MCF 10A (cell line): ENCODE measurements around the gene ECPAS. TPM values are rescaled to one million over a fixed set of nuclear protein-coding genes. Genes with fewer than 3 reads are reported as not detected.

Source experiments
- BruUV-seq: library from RNA; stranded (reverse); fragments of 400-500 nt; replicated peaks from 2 replicates; lab custom pipeline; 2021; lab: Mats Ljungman, UMichigan
- CTCF ChIA-PET: fragments of 300-600 bp; sonication (Branson Sonifier 250); formaldehyde crosslinking; extraction: SDS; loops from one replicate; lab custom pipeline; 2021; ENCODE audit warnings: antibody characterized with exemption, inconsistent platforms; lab: Yijun Ruan, JAX
- POLR2A ChIA-PET: fragments of 300-600, 350-650 bp; sonication (Branson Sonifier 250); formaldehyde crosslinking; extraction: SDS; loops from one replicate; lab custom pipeline; 2020; ENCODE audit warnings: antibody characterized with exemption, inconsistent platforms; lab: Yijun Ruan, JAX
- DNase-seq: peaks from one replicate; pipeline ENCODE4 v3.0.0-alpha.2; 2018; ENCODE audit not compliant: unreplicated experiment
- H3K27ac Mint-ChIP-seq: one replicate; pipeline ENCODE4 v1.8.0; 2022; ENCODE audit warnings: mild to moderate bottlenecking, low read depth, mixed read lengths; ENCODE audit not compliant: unreplicated experiment
- H3K27me3 Mint-ChIP-seq: one replicate; pipeline ENCODE4 v1.8.0; 2022; ENCODE audit warnings: mixed read lengths; ENCODE audit not compliant: insufficient read depth, unreplicated experiment
- H3K36me3 Mint-ChIP-seq: one replicate; pipeline ENCODE4 v1.8.0; 2022; ENCODE audit warnings: mild to moderate bottlenecking, moderate library complexity, mixed read lengths; ENCODE audit not compliant: insufficient read depth, unreplicated experiment
- H3K4me1 Mint-ChIP-seq: one replicate; pipeline ENCODE4 v1.8.0; 2022; ENCODE audit warnings: mixed read lengths; ENCODE audit not compliant: insufficient read depth, unreplicated experiment
- H3K4me3 Mint-ChIP-seq: one replicate; pipeline ENCODE4 v1.8.0; 2022; ENCODE audit warnings: mild to moderate bottlenecking, moderate library complexity, mixed read lengths; ENCODE audit not compliant: unreplicated experiment
- H3K9me3 Mint-ChIP-seq: one replicate; pipeline ENCODE4 v1.8.0; 2022; ENCODE audit warnings: mixed read lengths; ENCODE audit not compliant: unreplicated experiment
- CTCF ChIP-seq: fragments of 200-600 bp; IDR thresholded peaks from one replicate; pipeline ENCODE4 v1.8.0; 2022; ENCODE audit warnings: antibody characterized with exemption, mild to moderate bottlenecking; ENCODE audit not compliant: unreplicated experiment
- intact Hi-C: fragments of 100-400 bp; cut with micrococcal nuclease; formaldehyde crosslinking; loops from 2 replicates; pipeline ENCODE4 v1.14.1; 2022
- total RNA-seq: library from RNA; stranded (reverse); gene quantifications from 2 replicates; pipeline ENCODE4 v1.2.3, GENCODE V29; 2022

The ECPAS gene
- total RNA-seq, 1 experiment from 2014 or later = 152 TPM

GRCh38 chr9:111389406-111389805, 94.8 kb downstream of the ECPAS start:
- no peak for DNase-seq
- intact Hi-C loops = no loop called here
- no peak overlapping the region for H3K27ac Mint-ChIP-seq
- TF ChIP-seq CTCF = no peak
- peaks cover 6% of the 10 kb centered on the region for H3K36me3 Mint-ChIP-seq
- H3K4me1 Mint-ChIP-seq = no peaks in the 10 kb centered on the region
- POLR2A ChIA-PET = no interaction called here
- no peak overlapping the region for H3K4me3 Mint-ChIP-seq
- CTCF ChIA-PET = no interaction called here
- no peaks in the 10 kb centered on the region for H3K9me3 Mint-ChIP-seq
- H3K27me3 Mint-ChIP-seq = no peaks in the 10 kb centered on the region
- BruUV-seq = no TSS peak

- BruUV-seq = no TSS peak
- POLR2A ChIA-PET = no interaction called here
- no peak for DNase-seq
- TF ChIP-seq CTCF = no peak
- Mint-ChIP-seq H3K4me3 (no peak overlapping the region), H3K4me1 (no peaks in the 10 kb centered on the region), H3K27ac (no peak overlapping the region), H3K27me3 (no peaks in the 10 kb centered on the region), H3K9me3 (no peaks in the 10 kb centered on the region), H3K36me3 (no peaks in the 10 kb centered on the region)
- CTCF ChIA-PET = no interaction called here
- intact Hi-C loops = no loop called here
Observed at GRCh38 chr9:111386386-111386785, 97.8 kb downstream of the ECPAS start.

GRCh38 chr9:111381006-111381405, 103.2 kb downstream of the ECPAS start:
- H3K27me3 Mint-ChIP-seq = no peaks in the 10 kb centered on the region
- H3K9me3 Mint-ChIP-seq = no peaks in the 10 kb centered on the region
- H3K27ac Mint-ChIP-seq = no peak overlapping the region
- H3K4me1 Mint-ChIP-seq = peaks cover 12% of the 10 kb centered on the region
- intact Hi-C loops = no loop called here
- peaks cover 4% of the 10 kb centered on the region for H3K36me3 Mint-ChIP-seq
- DNase-seq = no peak
- H3K4me3 Mint-ChIP-seq = no peak overlapping the region
- ChIA-PET CTCF (interaction anchor here (0.6 to 1.4 kb wide), 2 partner anchors 20 to 460 kb away, joined by 4 to 5 read pairs; no protein-coding TSS in a partner anchor), POLR2A (interaction anchor here (1.4 kb wide), 1 partner anchor 11 kb away, joined by 3 read pairs; no protein-coding TSS in a partner anchor)
- TF ChIP-seq CTCF = no peak
- BruUV-seq = no TSS peak

- no peaks in the 10 kb centered on the region for H3K9me3 Mint-ChIP-seq
- BruUV-seq = no TSS peak
- no peak overlapping the region for H3K4me3 Mint-ChIP-seq
- CTCF ChIA-PET = interaction anchor here (0.6 to 1.5 kb wide), 4 partner anchors 19 to 752 kb away, joined by 3 to 6 read pairs (median 4); no protein-coding TSS in a partner anchor
- POLR2A ChIA-PET = interaction anchor here (0.7 to 0.8 kb wide), 2 partner anchors 13 to 124 kb away, joined by 3 read pairs; no protein-coding TSS in a partner anchor
- peaks cover 54% of the 10 kb centered on the region for H3K36me3 Mint-ChIP-seq
- H3K4me1 Mint-ChIP-seq = peaks cover 19% of the 10 kb centered on the region
- peak; percentile 47 for DNase-seq
- intact Hi-C loops = no loop called here
- peak overlapping the region; percentile 64 for H3K27ac Mint-ChIP-seq
- H3K27me3 Mint-ChIP-seq = no peaks in the 10 kb centered on the region
- TF ChIP-seq CTCF = no peak
Observed at GRCh38 chr9:111375817-111376564, 108.2 kb downstream of the ECPAS start.
